ENCODE results near the gene BUB1.
"Not testable (repeated sequence)": the region's sequence is repeated elsewhere in the genome, so short reads cannot be mapped to it uniquely, and the experiment has no call there.

GRCh38 chr2:110589677-110590330 is 88.1 kb downstream of the BUB1 start:
- not testable (repeated sequence) for TF ChIP-seq EZH2phosphoT487 (IDR thresholded peaks at IDR 0.05; ENCODE audit: insufficient read depth, low read depth); EZH2 (IDR thresholded peaks at IDR 0.05; ENCODE audit: insufficient read depth, poor library complexity, severe bottlenecking)

All from GM23248 (cell line).